OCI-LY7 (cell line): ENCODE results near the gene ZBTB6. TPM values are rescaled to one million over a fixed set of nuclear protein-coding genes. Genes with fewer than 3 reads are reported as not detected.

ENCODE experiments used
- BruUV-seq: library from RNA; stranded (reverse); fragments of 400-500 nt; replicated peaks from 2 replicates; lab custom pipeline; 2021; lab: Mats Ljungman, UMichigan
- CTCF ChIA-PET: fragments of 300-600 bp; sonication (Branson Sonifier 250); formaldehyde crosslinking; loops from one replicate; lab custom pipeline; 2022; ENCODE audit warnings: antibody characterized with exemption; ENCODE audit not compliant: unreplicated experiment; lab: Charles Lee
- POLR2A ChIA-PET: fragments of 300-600 bp; sonication (Branson Sonifier 250); formaldehyde crosslinking; loops from one replicate; lab custom pipeline; 2022; ENCODE audit warnings: antibody characterized with exemption; lab: Charles Lee
- DNase-seq: peaks from one replicate; pipeline ENCODE4 v3.0.0-alpha.2; 2015; ENCODE audit warnings: low spot score
- H2AFZ ChIP-seq: fragments of 200-600 bp; sonication (generic), shearing (Covaris generic); 2 replicates; pipeline ENCODE4 v1.6.1; 2014; ENCODE audit warnings: mild to moderate bottlenecking, antibody characterized with exemption, low read length, moderate library complexity
- H3K27ac ChIP-seq: fragments of 200-600 bp; sonication (generic); 2 replicates; pipeline ENCODE4 v1.5.1; 2014; ENCODE audit warnings: mixed run types, low read depth, mild to moderate bottlenecking, moderate library complexity, low read length, inconsistent platforms; ENCODE audit not compliant: poor library complexity, severe bottlenecking
- H3K36me3 ChIP-seq: fragments of 200-600 bp; sonication (generic); 2 replicates; pipeline ENCODE4 v1.6.1; 2014; ENCODE audit warnings: mild to moderate bottlenecking, antibody characterized with exemption, low read length, moderate library complexity, mixed read lengths; ENCODE audit not compliant: insufficient read depth
- H3K4me1 ChIP-seq: fragments of 200-600 bp; sonication (generic); 2 replicates; pipeline ENCODE4 v1.5.1; 2014; ENCODE audit warnings: mild to moderate bottlenecking, low read length; ENCODE audit not compliant: insufficient read depth, poor library complexity, severe bottlenecking
- H3K4me2 ChIP-seq: fragments of 200-600 bp; sonication (generic); 2 replicates; pipeline ENCODE4 v1.6.1; 2014; ENCODE audit warnings: mild to moderate bottlenecking, low read length
- H3K4me3 ChIP-seq: fragments of 200-600 bp; sonication (generic); 2 replicates; pipeline ENCODE4 v1.5.1; 2014; ENCODE audit warnings: mild to moderate bottlenecking, low read depth, low read length; ENCODE audit not compliant: poor library complexity, severe bottlenecking
- H3K79me2 ChIP-seq: fragments of 200-600 bp; sonication (generic); 2 replicates; pipeline ENCODE4 v1.6.1; 2016; ENCODE audit warnings: low read depth, mild to moderate bottlenecking, low read length, moderate library complexity, mixed read lengths; ENCODE audit not compliant: insufficient read depth
- H3K9me2 ChIP-seq: fragments of 200-600 bp; sonication (generic); 2 replicates; pipeline ENCODE4 v1.6.1; 2016; ENCODE audit warnings: mild to moderate bottlenecking, low read length, mixed read lengths; ENCODE audit not compliant: insufficient read depth
- H3K9me3 ChIP-seq: fragments of 200-600 bp; sonication (generic); 2 replicates; pipeline ENCODE4 v1.6.1; 2014; ENCODE audit warnings: mild to moderate bottlenecking, mixed run types, low read length, mixed read lengths
- H4K20me1 ChIP-seq: fragments of 200-600 bp; sonication (generic); 2 replicates; pipeline ENCODE4 v1.6.1; 2014; ENCODE audit warnings: mild to moderate bottlenecking, antibody characterized with exemption, low read length, moderate library complexity, mixed read lengths; ENCODE audit not compliant: insufficient read depth
- CTCF ChIP-seq: fragments of 200-600 bp; sonication (generic); conservative IDR thresholded peaks from 2 replicates; pipeline ENCODE4 v1.5.1; 2014; ENCODE audit warnings: mild to moderate bottlenecking, antibody characterized with exemption, low read length, moderate library complexity, mixed read lengths
- EZH2phosphoT487 ChIP-seq: fragments of 200-600 bp; sonication (generic); IDR thresholded peaks from 2 replicates; pipeline ENCODE4 v1.6.1; 2018; ENCODE audit warnings: low read depth, borderline replicate concordance, mild to moderate bottlenecking, mixed run types, antibody characterized with exemption, low read length, moderate library complexity, mixed read lengths
- intact Hi-C: fragments of 100-400 bp; cut with micrococcal nuclease; formaldehyde crosslinking; loops from one replicate; pipeline ENCODE4 v1.10.0; 2022; ENCODE audit not compliant: unreplicated experiment
- total RNA-seq, 2 experiments: library from RNA; depleted of rRNA in 1 of 2; stranded (reverse); fragments of >200 nt in 1 of 2; shearing (Covaris generic) in 1 of 2; gene quantifications; 2 replicates each; pipeline ENCODE4 v1.2.3, GENCODE V29; 2014 to 2022

The ZBTB6 gene
- total RNA-seq, 2 experiments from 2014 or later: 8.1 to 9.4 TPM

DNA sequence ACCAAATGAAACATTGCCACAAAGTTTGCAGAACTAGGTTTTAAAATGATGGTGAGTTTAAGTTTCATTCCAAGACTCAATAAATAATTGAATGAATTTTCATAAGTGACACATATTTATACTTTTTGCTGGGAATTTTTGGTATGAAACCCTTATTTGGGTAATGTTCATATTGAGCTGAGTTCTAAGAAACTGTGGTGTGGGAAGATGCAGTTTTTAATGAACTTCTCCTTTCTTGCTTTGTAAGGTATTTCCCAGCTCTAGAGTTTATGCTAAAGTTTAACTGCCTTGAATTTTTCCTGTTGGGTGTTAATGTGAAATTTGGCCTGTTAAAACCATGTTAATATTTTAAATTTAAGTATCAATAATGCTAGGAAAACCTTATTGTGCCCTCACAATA lies 42.8 kb upstream of the ZBTB6 start:
- H3K36me3 ChIP-seq: peaks cover 49% of the 10 kb centered on the region
- H4K20me1 ChIP-seq: 0 out of 2 replicates have a peak, but pooled peaks cover 3% of the 10 kb centered on the region
- H3K27ac ChIP-seq: no peak overlapping the region
- no peak overlapping the region for H3K4me3 ChIP-seq
- POLR2A ChIA-PET: interaction anchor here (0.6 to 1.1 kb wide), 4 partner anchors 15 to 1015 kb away, joined by 3 to 5 read pairs (median 4); partner anchors contain the start of gene RABGAP1
- H3K4me1 ChIP-seq: no peaks in the 10 kb centered on the region
- no peak for DNase-seq
- H2AFZ ChIP-seq: no peak overlapping the region
- intact Hi-C loops: no loop called here
- CTCF ChIA-PET: no interaction called here
- H3K4me2 ChIP-seq: no peak overlapping the region
- no peaks in the 10 kb centered on the region for H3K9me3 ChIP-seq
- H3K79me2 ChIP-seq: peaks cover 66% of the 10 kb centered on the region
- BruUV-seq: no TSS peak
- H3K9me2 ChIP-seq: no peaks in the 10 kb centered on the region
- no peak for TF ChIP-seq CTCF
- no peak for TF ChIP-seq EZH2phosphoT487

DNA sequence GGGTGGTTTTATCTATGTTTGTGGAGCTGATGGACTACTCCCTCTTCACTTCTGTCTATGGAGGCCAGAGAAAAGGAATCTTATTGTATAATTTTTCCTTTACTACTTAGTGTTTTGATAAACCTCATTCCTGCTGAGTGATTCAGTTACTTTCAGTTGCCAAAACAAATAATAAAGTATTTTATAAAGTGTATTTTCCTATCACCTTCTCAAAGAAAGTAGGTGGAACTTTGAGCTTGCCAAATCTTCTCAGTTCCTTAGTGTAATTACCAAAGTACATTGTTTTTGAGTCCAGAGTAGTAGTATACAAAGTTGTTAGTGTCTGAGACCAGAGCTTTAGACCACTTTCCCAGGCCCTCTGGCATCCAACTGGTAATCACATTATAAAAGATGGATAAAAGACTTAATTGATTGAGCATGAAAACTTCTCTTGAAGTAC lies 41.1 kb upstream of the ZBTB6 start:
- Histone ChIP-seq H3K9me3 (no peaks in the 10 kb centered on the region), H3K79me2 (peaks cover 80% of the 10 kb centered on the region), H3K9me2 (no peaks in the 10 kb centered on the region), H3K27ac (no peak overlapping the region), H4K20me1 (0 out of 2 replicates have a peak, but pooled peaks cover 4% of the 10 kb centered on the region), H2AFZ (no peak overlapping the region), H3K36me3 (peaks cover 34% of the 10 kb centered on the region), H3K4me3 (no peak overlapping the region), H3K4me1 (no peaks in the 10 kb centered on the region), H3K4me2 (no peak overlapping the region)
- no peak for TF ChIP-seq CTCF
- no peak for TF ChIP-seq EZH2phosphoT487
- BruUV-seq: no TSS peak
- intact Hi-C loops: no loop called here
- ChIA-PET CTCF (no interaction called here), POLR2A (interaction anchor here (1.6 to 2.3 kb wide), 2 partner anchors 13 to 23 kb away, joined by 4 to 12 read pairs; partner anchors contain the start of genes RABGAP1 and ZBTB26)
- no peak for DNase-seq

DNA sequence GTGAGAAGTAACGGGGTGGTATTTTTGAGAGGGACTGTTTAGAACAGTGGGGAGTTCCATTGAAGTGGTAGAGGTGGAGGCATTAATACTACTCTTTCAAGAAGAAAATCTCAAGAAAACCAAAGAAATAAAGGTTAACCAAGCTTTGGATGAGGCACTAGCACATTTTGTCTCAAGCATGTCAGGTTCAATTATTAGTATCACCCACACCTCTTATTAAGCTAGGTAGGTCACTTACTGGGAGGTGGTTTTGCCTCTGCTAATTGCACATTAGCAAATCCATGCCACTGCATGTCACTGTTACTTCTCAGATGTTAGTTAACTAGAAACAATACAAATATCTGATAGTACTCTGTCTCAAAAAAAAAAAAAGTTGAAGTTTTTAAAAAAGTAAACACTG lies 37.9 kb upstream of the ZBTB6 start:
- TF ChIP-seq EZH2phosphoT487 (no peak), CTCF (no peak)
- Histone ChIP-seq H3K4me2 (no peak overlapping the region), H2AFZ (no peak overlapping the region), H3K27ac (no peak overlapping the region), H3K9me2 (no peaks in the 10 kb centered on the region), H4K20me1 (peaks cover 9% of the 10 kb centered on the region; the same call in 1 of the 2 replicates), H3K36me3 (peaks cover 24% of the 10 kb centered on the region), H3K4me3 (no peak overlapping the region), H3K79me2 (peaks cover 94% of the 10 kb centered on the region), H3K9me3 (no peaks in the 10 kb centered on the region), H3K4me1 (no peaks in the 10 kb centered on the region)
- CTCF ChIA-PET: no interaction called here
- DNase-seq: no peak
- intact Hi-C loops: no loop called here
- POLR2A ChIA-PET: interaction anchor here (0.6 kb wide), 1 partner anchor 31 kb away, joined by 3 read pairs; no protein-coding TSS in a partner anchor
- BruUV-seq: no TSS peak
